Measurements from ENCODE around the gene CCDC34.
"Not testable (repeated sequence)": the region's sequence is repeated elsewhere in the genome, so short reads cannot be mapped to it uniquely, and the experiment has no call there.

CCDC34 gene

DNA sequence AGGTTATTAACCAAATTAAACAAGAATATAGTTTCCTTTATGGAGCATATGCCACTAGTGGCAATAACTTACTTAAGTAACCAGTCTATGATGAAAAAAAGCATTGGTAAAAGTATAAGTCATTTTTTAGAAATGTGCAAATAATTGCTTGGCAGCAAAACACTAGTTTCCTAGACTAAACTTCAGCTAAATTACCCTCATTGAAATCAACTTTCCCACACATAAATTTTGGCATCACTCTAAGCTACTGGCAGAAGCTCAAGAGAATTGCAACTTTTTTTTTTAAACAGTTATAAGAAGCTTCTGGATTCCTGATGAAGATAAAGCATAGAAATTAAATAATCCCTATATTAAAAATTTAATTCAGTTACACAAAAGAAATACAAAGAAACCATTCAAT lies 12.5 kb downstream of the CCDC34 start:
- Histone ChIP-seq H3K9ac (ENCODE audit: low read length) (no peak overlapping the region), H3K27me3 (ENCODE audit: control insufficient read depth, insufficient read depth, low read length) (no peaks in the 10 kb centered on the region), H3K27ac (ENCODE audit: low read depth, low read length) (no peak overlapping the region), H3K36me3 (ENCODE audit: control insufficient read depth, insufficient read depth, low read length) (no peaks in the 10 kb centered on the region), H3K4me1 (ENCODE audit: control insufficient read depth, insufficient read depth, low read length) (no peaks in the 10 kb centered on the region), H3K4me3 (ENCODE audit: low read length) (no peak overlapping the region)

DNA sequence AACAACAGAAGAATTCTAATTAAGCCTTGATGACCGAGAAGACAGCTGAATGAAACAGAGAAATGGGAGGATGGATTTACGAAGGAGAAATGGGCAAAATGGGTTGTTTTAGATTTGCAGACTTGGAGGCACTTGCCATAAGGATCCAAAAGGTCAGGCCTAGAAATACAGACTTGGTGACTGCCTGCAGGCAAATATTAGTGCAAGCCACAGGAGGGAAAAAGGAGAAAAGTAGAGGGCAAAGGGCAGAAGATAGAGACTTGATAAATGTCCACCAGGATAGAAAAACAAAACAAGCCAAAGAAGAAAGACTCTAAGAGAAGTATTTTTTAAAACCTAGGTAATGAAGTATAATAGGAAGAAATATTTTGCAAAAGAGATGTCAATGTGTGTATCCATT lies 13.1 kb downstream of the CCDC34 start:
- no peak overlapping the region for H3K9ac ChIP-seq (ENCODE audit: low read length)
- no peaks in the 10 kb centered on the region for H3K27me3 ChIP-seq (ENCODE audit: control insufficient read depth, insufficient read depth, low read length)
- H3K27ac ChIP-seq (ENCODE audit: low read depth, low read length), result no peak overlapping the region
- no peaks in the 10 kb centered on the region for H3K4me1 ChIP-seq (ENCODE audit: control insufficient read depth, insufficient read depth, low read length)
- H3K36me3 ChIP-seq (ENCODE audit: control insufficient read depth, insufficient read depth, low read length), result no peaks in the 10 kb centered on the region
- no peak overlapping the region for H3K4me3 ChIP-seq (ENCODE audit: low read length)

DNA sequence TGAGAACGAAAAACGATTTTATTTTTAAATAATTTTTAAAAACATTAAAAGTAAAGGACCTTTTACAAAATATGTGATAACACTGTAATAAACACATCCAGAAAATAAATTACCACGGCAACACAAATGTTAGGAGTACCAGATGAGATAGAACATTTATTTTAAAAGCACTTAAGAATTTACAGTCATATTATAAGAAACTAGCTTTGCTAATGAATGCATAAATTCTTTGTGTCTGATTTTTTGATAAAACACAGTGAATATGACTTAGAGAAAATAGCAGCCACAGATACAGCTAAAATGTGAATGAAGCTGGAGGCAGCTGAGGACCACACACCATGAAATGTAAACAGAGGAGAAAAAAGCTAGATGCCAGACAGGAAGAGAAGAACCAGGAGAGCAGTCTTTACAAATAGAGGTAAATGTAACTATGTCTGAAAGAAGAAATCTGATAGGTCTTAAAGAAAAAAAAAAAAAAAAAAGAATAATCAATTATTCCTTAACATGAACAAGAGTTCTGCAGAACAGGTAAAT lies 14.6 kb downstream of the CCDC34 start:
- no peaks in the 10 kb centered on the region for H3K36me3 ChIP-seq (ENCODE audit: control insufficient read depth, insufficient read depth, low read length)
- H3K4me3 ChIP-seq (ENCODE audit: low read length), result no peak overlapping the region
- no peak overlapping the region for H3K27ac ChIP-seq (ENCODE audit: low read depth, low read length)
- H3K9ac ChIP-seq (ENCODE audit: low read length), result no peak overlapping the region
- no peaks in the 10 kb centered on the region for H3K27me3 ChIP-seq (ENCODE audit: control insufficient read depth, insufficient read depth, low read length)
- H3K4me1 ChIP-seq (ENCODE audit: control insufficient read depth, insufficient read depth, low read length), result no peaks in the 10 kb centered on the region

DNA sequence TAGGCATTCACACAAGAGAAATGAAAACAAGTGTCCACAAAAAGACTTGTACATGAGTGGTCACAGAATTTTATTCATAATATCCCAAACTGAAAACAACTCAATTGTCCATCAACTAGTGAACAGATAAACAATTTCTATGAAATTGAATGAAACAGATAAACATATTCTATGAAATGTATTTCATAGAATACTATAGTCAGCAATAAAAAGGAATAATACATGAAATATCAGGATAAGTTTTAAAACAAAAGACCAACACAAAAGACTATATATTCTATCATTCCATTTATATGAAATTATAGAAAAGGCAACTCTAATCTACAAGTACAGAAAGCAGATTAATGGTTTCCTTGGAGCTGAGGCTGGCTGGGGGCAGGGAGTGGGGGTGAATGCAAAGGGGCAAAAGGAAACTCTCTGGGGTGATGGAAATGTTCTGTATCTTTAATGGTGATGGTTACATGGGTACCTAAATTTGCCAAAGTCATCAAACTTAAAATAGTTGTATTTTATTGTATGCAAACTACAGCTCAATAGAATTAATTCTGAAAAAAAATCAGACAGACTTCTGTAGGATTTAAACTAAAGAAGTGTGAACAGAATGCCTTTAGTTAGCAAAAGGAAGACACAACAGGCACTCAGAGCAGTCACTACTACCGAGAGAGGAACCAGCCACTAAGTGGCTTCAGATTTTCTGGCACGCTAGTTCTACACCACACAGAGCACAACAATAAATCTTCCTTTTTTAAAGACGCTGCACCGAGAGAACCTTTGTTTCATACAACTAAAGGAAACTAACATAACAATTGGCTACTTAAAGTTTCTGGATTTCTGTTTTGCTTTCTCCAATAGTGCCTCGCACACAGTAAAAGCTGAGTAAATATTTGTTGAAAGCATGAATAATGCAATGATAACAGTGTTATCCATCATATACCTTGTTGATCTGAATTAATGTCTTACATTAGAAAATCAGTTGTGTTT lies 15.4 kb downstream of the CCDC34 start:
- H3K9ac ChIP-seq (ENCODE audit: low read length), result no peak overlapping the region
- no peaks in the 10 kb centered on the region for H3K36me3 ChIP-seq (ENCODE audit: control insufficient read depth, insufficient read depth, low read length)
- no peaks in the 10 kb centered on the region for H3K4me1 ChIP-seq (ENCODE audit: control insufficient read depth, insufficient read depth, low read length)
- H3K27ac ChIP-seq (ENCODE audit: low read depth, low read length), result no peak overlapping the region
- no peak overlapping the region for H3K4me3 ChIP-seq (ENCODE audit: low read length)
- H3K27me3 ChIP-seq (ENCODE audit: control insufficient read depth, insufficient read depth, low read length), result no peaks in the 10 kb centered on the region

DNA sequence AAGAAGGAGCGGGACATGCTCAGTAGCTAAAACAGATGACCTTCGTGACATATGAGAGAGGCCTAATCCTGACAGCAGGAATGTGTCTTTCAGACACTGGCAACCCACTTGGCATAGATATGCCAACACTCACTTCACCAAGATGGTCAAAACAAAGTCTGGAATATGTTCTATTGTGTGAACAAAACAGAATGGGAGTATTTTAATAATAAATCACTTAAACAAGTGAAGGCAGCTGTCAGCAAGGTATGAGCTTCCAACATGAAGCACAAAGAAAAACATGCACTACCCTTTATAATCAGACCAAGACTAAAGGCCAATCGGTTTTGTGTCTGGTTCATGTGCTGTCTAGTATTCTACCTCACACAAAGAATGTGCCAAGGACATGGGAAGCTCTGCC lies 23.1 kb downstream of the CCDC34 start:
- no peak overlapping the region for H3K9ac ChIP-seq (ENCODE audit: low read length)
- H3K27me3 ChIP-seq (ENCODE audit: control insufficient read depth, insufficient read depth, low read length), result no peaks in the 10 kb centered on the region
- no peak overlapping the region for H3K4me3 ChIP-seq (ENCODE audit: low read length)
- H3K4me1 ChIP-seq (ENCODE audit: control insufficient read depth, insufficient read depth, low read length), result peaks cover 4% of the 10 kb centered on the region
- no peak overlapping the region for H3K27ac ChIP-seq (ENCODE audit: low read depth, low read length)
- no peaks in the 10 kb centered on the region for H3K36me3 ChIP-seq (ENCODE audit: control insufficient read depth, insufficient read depth, low read length)

DNA sequence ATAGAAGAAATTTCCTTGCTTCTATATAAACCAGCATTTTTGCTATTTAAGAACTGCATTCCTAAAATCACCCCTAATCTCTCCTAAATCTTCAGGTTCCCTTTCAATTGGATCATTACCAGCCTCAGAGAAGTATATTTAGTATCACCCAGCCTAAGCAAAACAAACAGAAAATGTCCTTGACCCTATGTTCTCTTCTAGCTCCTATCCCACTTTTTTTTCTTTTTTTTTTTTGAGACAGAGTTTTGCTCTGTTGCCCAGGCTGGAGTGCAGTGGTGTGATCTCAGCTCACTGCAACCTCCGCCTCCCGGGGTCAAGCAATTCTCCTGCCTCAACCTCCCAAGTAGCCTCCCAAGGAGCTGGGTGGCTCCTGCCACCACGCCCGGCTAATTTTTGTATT lies 28.3 kb downstream of the CCDC34 start:
- not testable (repeated sequence) for H3K4me1 ChIP-seq (ENCODE audit: control insufficient read depth, insufficient read depth, low read length); H3K9ac ChIP-seq (ENCODE audit: low read length); H3K27me3 ChIP-seq (ENCODE audit: control insufficient read depth, insufficient read depth, low read length); H3K27ac ChIP-seq (ENCODE audit: low read depth, low read length); H3K4me3 ChIP-seq (ENCODE audit: low read length); H3K36me3 ChIP-seq (ENCODE audit: control insufficient read depth, insufficient read depth, low read length)

DNA sequence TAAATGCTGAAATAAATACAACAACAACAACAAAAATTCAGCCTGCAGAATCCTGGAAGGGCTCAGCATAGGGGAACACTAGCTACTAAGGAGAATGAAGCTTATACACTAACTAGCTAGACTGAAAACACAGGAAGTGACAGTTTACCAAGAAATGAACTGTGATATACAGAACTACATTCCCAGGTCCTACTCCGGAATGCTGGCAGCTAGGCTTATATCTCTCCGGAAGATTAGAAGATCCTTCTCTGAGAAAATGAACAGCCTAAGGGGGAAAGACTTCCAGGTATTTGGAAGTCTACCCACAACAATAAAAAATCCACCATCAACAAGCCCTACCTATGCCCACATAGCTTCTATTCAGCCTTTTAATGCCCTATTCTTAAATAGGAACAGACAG lies 31.0 kb downstream of the CCDC34 start:
- Histone ChIP-seq H3K27me3 (ENCODE audit: control insufficient read depth, insufficient read depth, low read length) (no peaks in the 10 kb centered on the region), H3K4me3 (ENCODE audit: low read length) (no peak overlapping the region), H3K36me3 (ENCODE audit: control insufficient read depth, insufficient read depth, low read length) (no peaks in the 10 kb centered on the region), H3K27ac (ENCODE audit: low read depth, low read length) (no peak overlapping the region), H3K4me1 (ENCODE audit: control insufficient read depth, insufficient read depth, low read length) (no peaks in the 10 kb centered on the region), H3K9ac (ENCODE audit: low read length) (no peak overlapping the region)

DNA sequence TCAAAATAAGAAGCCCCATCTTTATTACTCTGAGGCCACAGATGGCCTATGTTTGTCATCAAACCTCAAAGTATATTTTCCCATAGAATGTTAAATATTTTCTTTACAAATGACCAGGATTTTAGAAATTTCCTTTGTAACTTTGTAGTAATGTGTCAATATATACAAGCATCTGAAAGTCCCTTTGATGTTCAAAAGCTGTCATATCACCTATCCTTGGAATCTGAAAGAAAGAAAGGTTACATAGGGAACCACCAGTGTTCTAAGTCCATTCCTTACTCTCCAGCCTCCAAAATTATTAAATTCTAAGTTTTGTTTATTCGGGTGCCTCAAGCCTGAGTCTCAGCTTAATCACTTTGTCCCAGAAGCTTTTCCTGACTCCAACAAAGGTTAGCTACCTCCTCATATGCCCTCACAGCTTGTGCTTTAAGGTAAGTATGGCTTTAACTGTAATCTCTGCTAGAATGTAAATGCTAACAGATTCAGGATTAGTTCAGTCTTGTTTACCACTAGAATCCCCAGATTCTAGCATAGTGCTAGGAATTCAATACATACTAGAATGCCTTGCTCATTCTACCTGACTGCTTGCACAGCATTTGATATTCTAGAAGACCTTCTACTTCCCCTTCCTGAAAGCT lies 32.3 kb downstream of the CCDC34 start:
- no peak overlapping the region for H3K27ac ChIP-seq (ENCODE audit: low read depth, low read length)
- no peaks in the 10 kb centered on the region for H3K36me3 ChIP-seq (ENCODE audit: control insufficient read depth, insufficient read depth, low read length)
- no peak overlapping the region for H3K9ac ChIP-seq (ENCODE audit: low read length)
- H3K27me3 ChIP-seq (ENCODE audit: control insufficient read depth, insufficient read depth, low read length), result no peaks in the 10 kb centered on the region
- no peak overlapping the region for H3K4me3 ChIP-seq (ENCODE audit: low read length)
- no peaks in the 10 kb centered on the region for H3K4me1 ChIP-seq (ENCODE audit: control insufficient read depth, insufficient read depth, low read length)

DNA sequence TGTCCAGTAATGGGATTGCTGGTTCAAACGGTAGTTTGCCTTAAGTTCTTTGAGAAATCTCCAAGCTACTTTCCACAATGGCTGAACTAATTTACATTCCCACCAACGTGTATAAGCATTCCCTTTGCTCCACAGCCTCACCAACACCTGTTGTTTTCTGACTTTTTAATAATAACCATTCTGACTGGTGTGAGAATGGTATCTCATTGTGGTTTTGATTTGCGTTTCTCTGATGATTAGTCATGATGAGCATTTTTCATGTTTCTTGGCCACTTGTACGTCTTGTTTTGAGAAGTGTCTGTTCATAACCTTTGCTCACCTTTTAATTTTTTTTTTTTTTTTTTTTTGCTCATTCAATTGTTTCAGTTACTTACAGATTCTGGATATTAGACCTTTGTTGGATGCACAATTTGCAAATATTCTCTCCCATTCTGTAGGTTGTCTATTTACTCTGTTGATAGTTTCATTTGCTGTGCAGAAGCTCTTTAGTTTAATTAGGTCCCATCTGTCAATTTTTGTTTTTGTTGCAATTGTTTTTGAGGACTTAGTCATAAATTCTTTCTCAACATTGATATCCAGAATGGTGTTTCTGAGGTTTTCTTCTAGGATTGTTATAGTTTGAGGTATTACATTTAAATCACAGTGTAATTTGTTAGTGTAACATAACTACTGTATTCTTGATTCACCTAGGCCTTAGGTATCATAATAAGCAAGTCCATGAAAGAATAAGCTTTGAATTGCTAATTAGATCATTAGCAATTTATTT lies 33.0 kb downstream of the CCDC34 start:
- H3K27ac ChIP-seq (ENCODE audit: low read depth, low read length), result no peak overlapping the region
- H3K4me3 ChIP-seq (ENCODE audit: low read length), result no peak overlapping the region
- H3K9ac ChIP-seq (ENCODE audit: low read length), result no peak overlapping the region
- no peaks in the 10 kb centered on the region for H3K36me3 ChIP-seq (ENCODE audit: control insufficient read depth, insufficient read depth, low read length)
- H3K27me3 ChIP-seq (ENCODE audit: control insufficient read depth, insufficient read depth, low read length), result no peaks in the 10 kb centered on the region
- H3K4me1 ChIP-seq (ENCODE audit: control insufficient read depth, insufficient read depth, low read length), result no peaks in the 10 kb centered on the region

DNA sequence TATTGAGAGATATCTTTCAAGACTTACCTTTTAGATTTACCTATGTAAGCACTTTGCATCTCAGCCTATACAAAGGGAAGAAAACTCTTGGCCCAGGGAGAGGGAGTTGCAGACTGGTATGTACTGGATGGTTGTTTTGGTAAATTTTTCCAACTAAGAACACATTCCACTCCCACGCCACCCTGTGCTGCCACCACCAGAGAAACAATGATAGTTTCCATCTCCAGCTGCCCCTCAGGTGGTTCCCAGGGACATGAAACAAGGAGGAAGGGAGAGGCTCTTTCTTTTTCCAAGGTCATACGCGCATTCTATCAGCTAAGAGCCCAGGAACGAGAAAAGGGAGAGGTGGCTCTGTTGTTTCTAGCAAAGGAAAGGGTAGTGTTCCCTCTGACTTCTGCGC lies 34.4 kb downstream of the CCDC34 start:
- Histone ChIP-seq H3K4me3 (ENCODE audit: low read length) (no peak overlapping the region), H3K4me1 (ENCODE audit: control insufficient read depth, insufficient read depth, low read length) (no peaks in the 10 kb centered on the region), H3K27me3 (ENCODE audit: control insufficient read depth, insufficient read depth, low read length) (no peaks in the 10 kb centered on the region), H3K27ac (ENCODE audit: low read depth, low read length) (no peak overlapping the region), H3K36me3 (ENCODE audit: control insufficient read depth, insufficient read depth, low read length) (no peaks in the 10 kb centered on the region), H3K9ac (ENCODE audit: low read length) (no peak overlapping the region)

DNA sequence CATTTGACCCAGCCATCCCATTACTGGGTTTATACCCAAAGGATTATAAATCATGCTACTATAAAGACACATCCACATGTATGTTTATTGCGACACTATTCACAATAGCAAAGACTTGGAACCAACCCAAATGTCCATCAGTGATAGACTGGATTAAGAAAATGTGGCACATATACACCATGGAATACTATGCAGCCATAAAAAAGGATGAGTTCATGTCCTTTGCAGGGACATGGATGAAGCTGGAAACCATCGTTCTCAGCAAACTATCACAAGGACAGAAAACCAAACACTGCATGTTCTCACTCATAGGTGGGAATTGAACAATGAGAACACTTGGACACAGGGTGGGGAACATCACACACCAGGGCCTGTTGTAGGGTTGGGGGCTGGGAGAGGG lies 36.0 kb downstream of the CCDC34 start:
- not testable (repeated sequence) for H3K36me3 ChIP-seq (ENCODE audit: control insufficient read depth, insufficient read depth, low read length); H3K27ac ChIP-seq (ENCODE audit: low read depth, low read length); H3K4me3 ChIP-seq (ENCODE audit: low read length); H3K4me1 ChIP-seq (ENCODE audit: control insufficient read depth, insufficient read depth, low read length); H3K9ac ChIP-seq (ENCODE audit: low read length); H3K27me3 ChIP-seq (ENCODE audit: control insufficient read depth, insufficient read depth, low read length)

DNA sequence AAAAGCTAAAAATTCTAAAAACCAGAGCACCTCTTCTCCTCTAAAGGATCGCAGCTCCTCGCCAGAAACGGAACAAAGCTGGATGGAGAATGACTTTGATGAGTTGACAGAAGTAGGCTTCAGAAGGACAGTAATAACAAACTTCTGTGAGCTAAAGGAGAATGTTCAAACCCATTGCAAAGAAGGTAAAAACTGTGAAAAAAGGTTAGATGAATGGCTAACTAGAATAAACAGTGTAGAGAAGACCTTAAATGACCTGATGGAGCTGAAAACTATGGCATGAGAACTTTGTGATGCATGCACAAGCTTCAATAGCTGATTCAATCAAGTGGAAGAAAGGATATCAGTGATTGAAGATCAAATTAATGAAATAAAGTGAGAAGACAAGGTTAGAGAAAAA lies 40.8 kb downstream of the CCDC34 start:
- not testable (repeated sequence) for H3K27ac ChIP-seq (ENCODE audit: low read depth, low read length); H3K9ac ChIP-seq (ENCODE audit: low read length); H3K4me1 ChIP-seq (ENCODE audit: control insufficient read depth, insufficient read depth, low read length); H3K36me3 ChIP-seq (ENCODE audit: control insufficient read depth, insufficient read depth, low read length); H3K27me3 ChIP-seq (ENCODE audit: control insufficient read depth, insufficient read depth, low read length); H3K4me3 ChIP-seq (ENCODE audit: low read length)

Measured in rectal smooth muscle tissue (tissue), 1 donor.